Daoy (cell line): ENCODE measurements around the gene MNX1. TPM values are rescaled to one million over a fixed set of nuclear protein-coding genes. Genes with fewer than 3 reads are reported as not detected.

Experiments used
- DNase-seq: peaks from one replicate; pipeline ENCODE4 v3.0.0-alpha.2; 2015; ENCODE audit warnings: low read depth
- total RNA-seq: library from RNA; depleted of rRNA; stranded (reverse); fragments of >200 nt; shearing (Covaris generic); gene quantifications from 2 replicates; pipeline ENCODE4 v1.2.3, GENCODE V29; 2014

Gene MNX1
- total RNA-seq, 1 experiment from 2014 or later: 4.4 TPM

DNA sequence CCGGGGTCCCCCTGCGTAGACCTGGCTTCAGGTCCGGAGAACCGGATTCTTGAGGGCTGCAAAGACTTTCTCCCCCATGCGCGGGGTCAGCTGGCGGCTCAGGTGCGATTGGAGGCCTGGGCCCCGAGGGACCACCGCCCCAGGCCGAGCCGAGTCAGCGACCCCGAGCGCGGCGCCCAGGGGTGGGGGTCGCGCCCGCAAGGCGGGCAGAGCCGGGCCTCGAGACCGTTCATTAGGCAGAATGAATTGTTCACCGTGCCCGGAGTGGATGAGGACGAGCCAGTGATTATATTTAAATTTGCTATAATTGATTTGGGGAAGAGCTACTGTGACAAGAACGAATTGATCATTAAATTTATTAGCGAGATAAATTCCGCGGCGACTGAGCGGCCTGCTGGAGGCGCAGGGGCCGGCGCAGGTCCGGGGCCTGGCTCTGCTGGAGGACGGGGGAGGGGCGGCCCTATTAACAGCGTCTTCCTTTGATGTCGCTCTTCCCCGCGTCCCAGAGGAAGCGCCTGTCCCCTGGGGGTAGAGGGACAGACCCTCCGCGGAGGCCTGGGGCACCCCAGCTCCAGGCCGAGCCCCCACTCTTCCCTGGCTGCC, 7.5 kb downstream of the MNX1 start:
- DNase-seq: no peak

DNA sequence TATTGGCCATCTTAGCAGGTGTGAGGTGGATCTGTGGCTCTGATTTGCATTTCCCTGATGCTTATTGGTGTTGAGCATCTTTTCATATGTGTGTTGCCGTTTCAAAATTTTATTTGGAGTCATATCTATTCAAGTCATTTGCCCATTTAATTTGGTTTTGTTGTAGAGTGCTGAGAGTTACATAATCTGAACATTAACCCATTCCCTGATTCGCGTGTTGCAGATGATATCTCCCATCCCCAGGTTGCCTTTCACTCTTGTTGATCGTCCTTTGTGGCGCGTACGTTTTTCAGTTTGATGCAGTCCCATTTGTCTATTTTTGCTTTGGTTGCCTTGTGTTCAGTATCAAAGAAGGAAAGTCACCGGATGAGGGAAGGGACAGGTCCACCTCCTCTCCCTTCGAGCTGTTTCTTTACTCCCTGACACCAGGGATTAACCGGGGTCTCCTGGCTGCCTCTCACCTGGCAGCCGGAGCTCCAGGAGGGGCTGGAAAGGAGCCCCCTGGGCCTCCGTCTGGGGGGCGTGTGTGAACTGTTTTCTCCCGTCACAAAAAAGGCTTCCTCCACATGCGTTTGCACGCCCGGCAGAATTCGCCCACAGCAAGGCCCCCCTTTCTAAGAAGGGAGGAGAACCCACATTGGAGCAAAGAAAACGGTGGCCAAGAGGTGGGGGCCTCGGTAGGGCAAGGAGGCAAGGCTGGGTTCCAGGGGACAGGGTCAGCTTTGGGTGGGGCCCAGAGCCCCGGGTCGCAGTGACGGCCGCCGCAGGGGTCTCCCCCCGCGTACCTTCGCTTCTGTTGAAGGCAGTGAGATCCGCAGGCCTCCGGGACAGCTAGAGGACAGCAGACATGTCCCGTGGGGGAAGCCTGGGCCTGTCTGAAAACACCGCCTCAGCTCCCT, 8.3 kb downstream of the MNX1 start:
- no peak for DNase-seq

DNA sequence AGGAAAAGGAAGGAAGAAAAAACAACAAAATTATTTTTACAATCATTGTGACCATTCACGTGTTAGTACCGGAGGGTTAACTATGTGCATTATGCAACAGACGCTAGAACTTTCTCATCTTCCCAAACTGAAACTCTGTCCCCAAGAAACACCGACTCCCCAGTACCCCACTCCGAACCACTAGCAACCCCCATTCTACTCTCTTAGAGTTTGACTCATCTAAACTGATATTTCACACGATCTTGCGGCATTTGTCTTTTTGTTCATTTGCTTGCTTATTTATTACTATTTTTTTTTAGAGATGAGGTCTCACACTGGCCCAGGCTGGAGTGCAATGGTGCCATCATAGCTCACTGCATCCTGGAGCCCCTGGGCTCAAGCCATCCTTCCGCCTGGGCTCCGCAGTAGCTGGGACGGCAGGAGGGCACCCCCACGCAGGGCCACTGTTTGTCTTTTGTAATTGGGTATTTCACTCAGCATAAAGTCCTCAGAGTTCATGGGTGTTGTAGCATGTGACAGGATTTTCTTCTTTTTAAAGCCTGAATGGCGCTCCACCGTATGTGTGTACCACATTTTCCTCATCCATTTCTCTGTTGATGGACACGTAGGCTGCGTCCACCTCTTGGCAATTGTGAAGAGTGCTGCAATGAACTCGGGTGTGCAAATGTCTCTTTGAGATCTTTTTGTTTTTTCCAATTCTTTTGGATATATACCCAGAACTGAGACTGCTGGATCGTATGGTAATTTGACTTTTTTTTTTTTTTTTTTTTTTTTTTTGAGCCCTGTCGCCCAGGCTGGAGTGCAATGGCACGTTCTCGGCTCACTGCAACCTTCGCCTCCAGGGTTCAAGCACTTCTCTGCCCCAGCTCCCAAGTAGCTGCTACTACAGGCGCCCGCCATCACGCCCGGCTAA, 9.5 kb downstream of the MNX1 start:
- no peak for DNase-seq

DNA sequence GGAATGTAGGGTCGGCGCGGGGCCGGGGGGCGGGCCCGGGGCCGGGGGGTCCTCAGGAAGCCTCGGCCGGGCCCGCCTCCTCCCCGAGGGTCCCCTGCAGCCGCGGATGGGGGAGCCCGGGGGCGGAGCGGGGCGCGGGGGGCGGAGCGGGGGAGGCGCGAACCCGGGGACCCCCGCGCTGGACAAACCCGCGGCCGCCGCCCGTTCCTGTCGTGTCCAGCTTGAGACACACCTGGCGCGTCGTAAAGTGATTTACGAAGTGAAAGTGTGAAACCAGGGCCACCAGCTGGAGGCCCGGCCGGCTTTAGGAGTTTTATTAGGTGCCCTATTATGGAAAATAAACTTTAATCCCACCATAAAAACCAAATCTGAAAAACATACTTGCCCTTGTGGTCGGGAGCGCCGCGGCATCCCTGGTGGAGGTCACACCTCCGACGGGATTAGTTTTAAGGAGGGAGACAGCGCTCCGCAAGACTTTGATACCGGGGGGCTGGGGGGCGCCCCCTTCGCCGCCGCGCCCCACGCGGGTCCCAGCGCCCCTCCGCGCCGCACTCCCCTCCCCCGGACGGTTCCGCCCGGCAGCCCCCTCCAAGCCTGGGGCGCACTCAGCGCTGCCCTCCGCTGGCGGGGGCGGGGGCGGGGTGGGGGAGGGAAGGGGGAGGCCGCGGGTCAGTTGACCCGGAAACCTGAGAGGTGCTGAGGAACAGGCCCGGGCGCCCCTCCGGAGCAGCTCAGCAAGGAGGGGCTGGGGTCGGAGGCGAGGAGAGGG, 10.3 kb downstream of the MNX1 start:
- DNase-seq: no peak

DNA sequence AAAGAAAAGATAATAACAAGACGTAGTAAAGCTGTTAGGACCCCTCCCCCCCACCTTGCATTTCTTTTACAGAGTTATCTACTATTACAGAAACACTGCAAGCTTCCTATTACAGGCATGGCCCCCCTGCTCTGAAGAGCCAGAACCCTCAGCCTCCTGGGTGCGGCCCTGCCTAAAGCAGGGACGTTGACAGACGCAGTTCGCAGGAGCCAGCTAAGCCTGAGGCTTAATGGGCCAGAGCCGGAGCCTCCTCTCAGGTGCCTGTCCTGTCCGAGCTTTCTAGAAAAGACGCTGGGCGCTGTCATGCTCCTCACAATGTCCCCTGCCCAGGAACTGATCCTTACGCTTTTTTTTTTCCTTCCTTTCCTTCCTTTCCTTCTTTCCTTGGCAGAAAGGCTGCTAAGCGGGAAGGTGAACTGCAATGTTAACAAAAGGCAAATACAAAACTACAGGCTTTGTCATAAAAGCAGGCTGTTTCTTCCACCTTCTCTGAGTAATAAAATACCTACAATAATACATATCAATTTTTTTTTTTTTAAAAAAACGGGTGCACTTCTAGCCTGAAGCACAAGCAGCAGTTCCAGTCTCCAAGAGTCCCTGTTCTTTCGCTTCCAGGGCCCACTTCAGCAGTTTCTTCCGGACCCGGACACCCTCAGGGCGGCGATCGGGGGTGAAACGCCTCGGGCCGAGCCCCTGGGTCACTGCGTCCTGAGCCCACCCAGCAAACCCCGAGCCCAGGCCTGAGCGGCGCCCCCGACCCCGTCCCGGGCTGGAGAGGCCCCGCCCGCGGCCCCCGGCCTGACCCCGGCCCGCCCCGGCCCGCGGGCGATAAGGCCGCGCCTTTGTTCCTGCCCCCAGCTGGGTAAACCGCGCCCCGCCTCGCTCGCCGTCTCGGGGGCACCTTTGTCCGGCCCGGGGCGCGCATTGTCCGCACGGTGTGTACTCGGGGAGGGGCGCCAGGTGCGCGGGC, 11.2 kb downstream of the MNX1 start:
- no peak for DNase-seq

DNA sequence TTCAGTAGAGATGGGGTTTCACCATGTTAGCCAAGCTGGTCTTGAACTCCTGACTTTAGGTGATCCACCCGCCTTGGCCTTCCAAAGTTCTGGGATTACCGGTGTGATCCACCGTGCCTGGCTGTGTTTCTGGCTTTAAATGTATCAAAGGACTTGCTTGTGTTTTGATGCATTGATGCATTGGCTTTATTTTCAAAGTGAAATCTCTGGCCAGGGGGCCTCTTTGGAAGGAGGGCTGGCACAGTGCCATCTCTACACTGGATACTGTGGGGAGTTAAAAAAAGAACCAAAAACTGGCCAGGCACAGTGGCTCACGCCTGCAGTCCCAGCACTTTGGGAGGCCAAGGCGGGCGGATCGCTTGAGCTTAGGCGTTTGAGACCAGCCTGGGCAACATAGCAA, 16.0 kb downstream of the MNX1 start:
- DNase-seq: no peak

DNA sequence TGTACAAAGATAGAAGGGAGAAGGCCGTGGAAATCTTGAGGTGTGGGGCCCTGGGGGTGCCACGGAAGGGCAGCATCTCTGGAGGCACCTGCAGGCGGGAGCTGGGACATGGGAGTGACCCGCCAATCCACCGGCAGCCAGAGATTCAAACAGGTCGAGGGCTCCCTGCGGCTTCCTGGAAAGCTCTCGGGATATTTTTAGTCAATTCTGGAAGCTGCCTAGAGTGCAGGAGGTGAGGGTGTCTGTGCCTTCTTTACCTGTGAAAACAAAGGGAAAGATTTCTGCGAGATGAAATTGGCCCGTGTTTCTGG, 16.6 kb downstream of the MNX1 start:
- no peak for DNase-seq

DNA sequence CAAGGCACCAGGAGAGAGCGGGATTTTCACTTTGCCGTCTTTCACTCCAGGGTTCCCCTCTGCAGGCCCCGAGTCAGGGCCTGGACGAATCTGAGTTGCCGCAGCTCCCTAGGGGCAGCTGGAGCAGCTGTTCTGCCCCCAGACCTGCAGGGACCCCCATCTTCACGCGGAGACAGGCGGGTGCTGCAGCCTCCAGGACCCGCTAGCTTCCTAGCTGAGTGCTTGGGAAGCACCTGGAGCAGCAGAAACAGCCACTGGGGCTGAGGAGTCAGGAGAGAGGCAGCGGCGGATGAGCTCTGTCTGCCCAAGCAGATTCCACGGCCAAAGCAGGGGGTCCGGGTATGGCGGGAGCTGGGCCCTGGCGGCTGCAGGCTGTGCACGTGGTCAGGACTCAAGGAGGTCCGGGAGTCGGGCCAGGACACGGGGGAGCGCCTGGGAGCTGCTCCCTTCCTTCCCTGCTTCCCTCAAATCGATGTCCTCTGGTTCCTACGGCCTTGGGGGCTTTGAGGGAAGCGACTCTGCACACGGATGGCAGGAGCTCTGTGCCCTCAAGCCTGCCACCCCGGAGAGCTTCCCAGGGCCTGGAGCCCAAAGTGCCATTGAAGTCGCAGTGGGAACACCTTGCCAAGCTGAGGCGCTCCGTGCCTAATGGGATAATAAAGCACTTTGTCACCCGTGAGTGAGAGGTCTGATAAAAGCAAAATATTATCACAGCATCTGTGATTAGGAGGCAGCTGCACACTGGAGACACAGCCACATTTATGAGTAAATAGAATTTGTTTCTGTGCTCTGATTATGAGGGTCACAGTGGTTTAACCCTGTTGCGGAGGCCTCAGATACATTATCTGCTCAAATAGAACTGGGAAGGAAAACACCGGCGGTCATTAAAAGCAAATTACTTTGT, 17.2 kb downstream of the MNX1 start:
- DNase-seq: no peak

DNA sequence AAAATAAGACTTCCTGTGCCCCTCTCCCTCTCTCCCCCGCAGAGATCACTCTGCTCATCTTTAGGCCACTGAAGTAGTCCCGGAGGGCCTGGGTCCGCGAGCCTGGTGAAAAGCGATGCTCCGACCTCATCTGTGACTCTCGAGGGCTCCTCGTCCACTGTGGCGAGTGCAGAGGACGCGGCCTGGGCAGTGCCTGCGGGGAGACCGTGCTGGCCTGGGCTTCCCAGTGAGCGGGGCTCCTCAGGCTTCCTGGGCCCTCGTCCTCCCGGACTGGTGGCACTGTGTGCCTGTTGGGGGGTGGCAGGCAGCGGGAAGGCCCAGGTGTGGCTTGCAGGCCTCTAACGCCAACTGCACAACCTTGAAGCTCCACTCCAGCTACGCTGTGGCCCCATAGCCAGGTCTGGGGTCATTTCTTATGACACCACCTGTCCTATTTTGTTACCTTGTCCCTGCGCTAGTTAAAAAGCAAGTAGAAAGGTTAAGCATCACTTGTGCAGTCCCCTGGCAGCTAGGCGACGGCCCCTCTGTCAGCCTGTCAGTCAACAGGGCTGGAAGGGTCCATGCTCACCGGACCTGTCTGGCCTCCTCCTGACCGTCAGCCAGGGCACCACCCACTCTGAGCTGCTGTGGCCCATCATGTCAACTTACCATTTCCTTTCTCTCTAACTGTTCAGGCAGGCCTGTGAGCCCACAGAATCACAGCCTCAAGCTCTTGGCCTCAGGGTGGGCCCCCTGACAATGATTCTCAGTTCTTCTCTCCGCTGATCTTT, 20.5 kb downstream of the MNX1 start:
- no peak for DNase-seq

DNA sequence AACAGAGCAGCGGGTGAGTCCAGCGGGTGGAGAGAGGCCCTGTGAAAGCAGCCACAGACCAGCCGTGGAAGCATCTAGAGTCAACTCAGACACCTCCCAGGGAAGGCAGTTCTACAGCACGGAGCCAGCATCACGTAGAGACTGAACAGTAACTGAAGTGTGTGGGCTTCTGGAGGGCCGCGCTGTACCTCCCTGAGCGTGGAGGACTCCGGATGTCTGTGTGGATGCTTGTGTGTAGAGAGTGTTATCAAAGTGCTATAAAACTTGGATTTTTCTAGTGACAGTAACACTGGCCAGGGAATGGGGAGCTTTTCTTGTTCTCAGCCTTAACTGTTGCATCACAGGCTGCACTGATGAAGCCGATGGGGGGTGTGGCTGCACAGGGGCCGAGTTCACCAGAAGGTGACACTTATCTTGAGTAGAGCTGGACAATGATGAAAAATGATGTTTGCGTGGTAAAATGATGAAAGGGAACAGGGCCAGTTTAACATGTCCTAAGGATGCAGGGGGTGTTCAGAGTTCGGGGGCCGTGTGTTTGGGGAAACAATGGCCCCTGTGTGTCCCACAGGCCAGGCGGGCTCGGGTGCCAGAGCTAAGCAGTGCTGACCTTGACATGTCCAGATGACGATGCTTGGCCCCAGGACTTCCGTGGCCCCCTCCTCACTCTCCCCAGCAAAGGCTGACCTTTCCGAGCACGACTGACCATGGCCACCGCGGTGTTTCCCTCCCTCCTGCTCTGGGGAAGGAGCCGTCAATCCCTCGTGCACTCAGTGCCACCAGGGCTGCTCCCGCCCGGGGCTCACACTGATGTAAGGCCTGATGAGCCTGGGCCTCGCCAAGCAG, 21.9 kb downstream of the MNX1 start:
- DNase-seq: no peak

DNA sequence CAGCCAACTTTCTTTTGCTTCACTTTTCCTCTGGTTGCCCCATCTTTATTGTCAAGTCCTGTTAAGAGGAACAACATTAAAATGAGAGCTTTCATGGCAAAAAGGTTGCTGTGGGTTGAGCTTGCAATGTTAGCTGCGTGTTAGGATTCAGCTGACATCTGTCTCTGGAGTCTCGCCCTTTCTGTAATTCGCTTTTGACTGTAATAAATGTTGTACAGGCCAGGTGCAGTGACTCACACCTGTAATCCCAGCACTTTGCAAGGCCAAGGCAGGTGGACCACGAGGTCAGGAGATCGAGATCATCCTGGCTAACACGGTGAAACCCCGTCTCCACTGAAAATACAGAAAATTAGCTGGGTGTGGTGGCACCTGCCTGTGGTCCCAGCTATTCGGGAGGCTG, 24.1 kb downstream of the MNX1 start:
- DNase-seq: no peak

DNA sequence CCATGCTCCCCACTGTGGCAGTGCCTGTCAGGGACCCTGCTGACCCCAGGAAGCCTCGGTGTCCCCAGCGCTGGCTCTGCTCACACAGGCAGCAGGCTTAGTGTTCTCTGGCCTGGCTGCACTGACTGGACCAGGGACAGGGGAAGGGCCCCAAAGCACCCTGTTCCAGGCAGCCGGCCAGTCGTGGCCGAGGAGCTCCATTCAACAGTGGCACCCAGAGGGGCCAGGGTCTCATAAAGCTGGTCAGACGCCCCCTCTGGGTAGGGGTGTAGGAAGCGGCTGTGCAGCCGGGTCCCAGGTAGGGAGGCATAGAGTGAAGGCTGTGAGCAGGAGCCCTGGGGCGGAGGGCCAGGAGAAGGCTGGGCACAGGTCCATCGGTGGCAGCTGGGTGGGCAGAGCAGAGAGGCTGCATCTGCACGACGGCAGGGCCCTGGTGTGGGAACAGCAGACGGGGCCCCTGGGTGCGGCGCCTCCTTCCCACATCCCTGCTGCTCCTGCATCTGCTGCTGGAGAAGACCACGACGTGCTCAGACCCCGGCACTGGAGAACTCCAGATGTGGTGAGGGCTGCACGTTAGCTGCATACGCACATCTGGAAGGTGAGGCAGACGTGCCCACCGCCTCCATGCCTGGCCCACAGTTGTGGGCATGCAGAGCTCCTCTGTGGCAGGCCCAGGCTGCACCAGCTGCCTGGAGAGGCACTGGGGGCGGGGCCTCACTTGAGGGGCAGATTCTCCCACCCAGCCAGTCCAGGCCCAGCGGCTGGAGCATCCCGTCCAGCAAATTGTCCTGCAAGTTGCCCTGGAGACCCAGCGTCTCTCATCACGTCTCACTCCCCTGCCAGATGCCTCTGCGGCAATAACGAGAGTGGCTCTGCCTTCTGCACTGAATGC, 25.1 kb downstream of the MNX1 start:
- no peak for DNase-seq

DNA sequence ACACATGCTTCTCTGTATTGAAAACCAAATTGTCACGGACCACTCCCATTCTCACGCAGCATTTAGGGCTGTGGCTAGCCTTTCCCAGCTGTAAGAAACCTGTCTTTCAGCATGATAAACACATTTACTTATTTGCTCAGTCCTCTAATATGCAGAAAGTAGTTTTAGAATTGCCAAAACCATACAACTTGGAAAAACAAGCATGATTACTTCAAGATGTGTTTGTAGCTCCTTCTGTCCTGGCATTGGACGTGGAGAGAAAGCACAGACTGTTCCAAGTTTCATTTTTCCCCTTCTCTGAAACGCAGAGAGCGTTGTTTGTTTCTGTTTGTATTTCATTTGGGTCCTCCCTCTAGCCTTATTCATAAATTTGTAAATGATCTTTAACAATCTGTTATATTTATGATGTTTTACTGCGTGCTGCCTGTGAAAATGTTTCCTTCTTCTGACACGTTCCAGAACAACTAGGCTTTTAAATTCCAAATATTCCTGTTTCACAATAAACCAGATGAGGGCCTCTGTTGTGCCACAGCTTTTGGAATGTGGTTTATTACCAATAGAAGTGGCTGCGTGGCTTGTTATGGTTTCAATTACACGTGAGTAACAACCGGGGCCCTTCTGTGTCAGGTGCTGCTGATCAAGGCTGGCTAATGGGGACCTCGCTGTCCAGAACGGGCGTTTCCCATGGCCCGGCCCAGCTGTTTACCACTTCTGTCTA, 26.1 kb downstream of the MNX1 start:
- no peak for DNase-seq

DNA sequence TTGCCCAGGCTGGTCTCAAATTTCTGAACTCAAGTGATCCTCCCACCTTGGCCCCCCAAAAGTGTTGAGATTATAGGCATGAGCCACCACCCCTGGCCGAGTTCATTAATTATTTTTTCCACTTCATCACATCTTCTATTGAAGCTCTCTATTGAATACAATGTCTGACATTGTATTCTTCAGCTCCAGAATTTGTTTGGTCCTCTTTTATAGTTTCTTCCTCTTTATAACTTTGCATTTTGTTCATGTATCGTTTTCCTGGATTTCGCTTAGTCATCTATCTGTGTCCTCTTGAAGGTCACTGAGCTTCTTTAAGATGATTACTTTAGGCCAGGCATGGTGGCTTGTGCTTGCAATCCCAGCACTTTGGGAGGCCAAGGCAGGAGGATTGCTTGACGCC, 30.8 kb downstream of the MNX1 start:
- no peak for DNase-seq

DNA sequence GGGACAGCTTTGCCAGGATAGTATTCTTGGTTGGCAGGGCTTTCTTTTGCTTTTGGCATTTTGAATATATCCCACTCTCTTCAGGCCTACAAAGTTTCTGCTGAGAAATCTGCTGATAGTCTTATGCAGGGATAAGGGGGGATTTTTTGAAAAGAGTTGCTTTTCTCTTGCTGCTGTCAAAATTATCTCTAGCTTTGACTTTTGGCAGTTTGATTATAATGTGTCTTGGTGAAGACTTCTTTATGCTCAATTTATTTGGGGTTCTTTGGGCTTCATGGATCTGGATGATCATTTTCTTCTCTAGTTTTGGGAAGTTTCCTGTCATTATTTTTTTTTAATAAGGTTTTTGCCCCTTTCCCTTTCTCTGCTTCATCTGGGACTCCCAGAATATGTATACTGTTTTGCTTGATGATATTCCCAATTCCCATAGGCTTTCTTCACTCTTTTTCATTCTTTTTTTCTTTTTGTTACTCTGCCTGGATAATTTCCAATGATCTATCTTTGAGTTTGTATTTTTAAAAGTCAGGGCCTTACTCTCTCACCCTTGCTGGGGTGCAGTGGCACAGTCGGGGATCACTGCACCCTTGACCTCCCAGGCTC, 31.4 kb downstream of the MNX1 start:
- no peak for DNase-seq

DNA sequence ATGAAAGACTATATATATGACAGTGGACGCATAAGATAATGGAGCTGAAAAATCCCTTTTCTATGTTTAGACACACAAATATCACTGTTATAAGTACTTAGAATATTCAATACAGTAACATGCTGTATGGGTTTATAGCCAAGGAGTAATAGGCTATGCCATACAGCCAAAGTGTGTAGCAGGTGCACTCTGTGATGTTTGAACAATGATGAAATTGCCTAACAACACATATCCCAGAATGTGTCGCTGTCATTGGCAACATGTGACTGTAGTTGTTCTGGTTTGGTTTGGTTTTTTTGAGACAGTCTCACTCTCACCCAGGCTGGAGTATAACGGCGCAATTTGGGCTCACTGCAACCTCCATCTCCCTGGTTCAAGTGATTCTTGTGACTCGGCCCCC, 34.8 kb downstream of the MNX1 start:
- no peak for DNase-seq
